Left lobe of liver (tissue), 2 donors: Measurements from ENCODE around the gene RAD50. TPM values are rescaled to one million over a fixed set of nuclear protein-coding genes. Genes with fewer than 3 reads are reported as not detected.

ENCODE experiments used
- ATAC-seq: fragments of 200-7000 bp; cut with Tn5 transposase; one replicate; pipeline ENCODE4 v1.9.1; 2020; ENCODE audit warnings: mild to moderate bottlenecking, moderate library complexity
- DNase-seq: peaks from one replicate; pipeline ENCODE4 v3.0.0-alpha.2; 2020; ENCODE audit warnings: low spot score
- total RNA-seq: library from RNA; stranded (reverse); gene quantifications from one replicate; pipeline ENCODE4 v1.2.1, GENCODE V29; 2021
- donor health status: DM: no; HTN: no; CAD: no; lungs with moderate emphysema.
- donor health status: DM: no; HTN: yes; CAD: no.

The RAD50 gene
- total RNA-seq, 1 donor from 2014 or later = 14.5 TPM

- ATAC-seq (peak; percentile 74), DNase-seq (peak; percentile 69)
Observed at GRCh38 chr5:132658381-132659302, 101.9 kb downstream of the RAD50 start.

DNA sequence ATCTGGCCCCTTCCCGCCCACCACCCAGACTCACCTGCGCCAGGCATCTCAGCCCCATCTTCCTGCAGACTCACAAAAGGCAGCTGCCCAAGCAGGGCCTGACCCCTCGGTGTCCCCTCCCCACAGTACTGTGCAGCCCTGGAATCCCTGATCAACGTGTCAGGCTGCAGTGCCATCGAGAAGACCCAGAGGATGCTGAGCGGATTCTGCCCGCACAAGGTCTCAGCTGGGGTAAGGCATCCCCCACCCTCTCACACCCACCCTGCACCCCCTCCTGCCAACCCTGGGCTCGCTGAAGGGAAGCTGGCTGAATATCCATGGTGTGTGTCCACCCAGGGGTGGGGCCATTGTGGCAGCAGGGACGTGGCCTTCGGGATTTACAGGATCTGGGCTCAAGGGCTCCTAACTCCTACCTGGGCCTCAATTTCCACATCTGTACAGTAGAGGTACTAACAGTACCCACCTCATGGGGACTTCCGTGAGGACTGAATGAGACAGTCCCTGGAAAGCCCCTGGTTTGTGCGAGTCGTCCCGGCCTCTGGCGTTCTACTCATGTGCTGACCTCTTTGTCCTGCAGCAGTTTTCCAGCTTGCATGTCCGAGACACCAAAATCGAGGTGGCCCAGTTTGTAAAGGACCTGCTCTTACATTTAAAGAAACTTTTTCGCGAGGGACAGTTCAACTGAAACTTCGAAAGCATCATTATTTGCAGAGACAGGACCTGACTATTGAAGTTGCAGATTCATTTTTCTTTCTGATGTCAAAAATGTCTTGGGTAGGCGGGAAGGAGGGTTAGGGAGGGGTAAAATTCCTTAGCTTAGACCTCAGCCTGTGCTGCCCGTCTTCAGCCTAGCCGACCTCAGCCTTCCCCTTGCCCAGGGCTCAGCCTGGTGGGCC lies 103.1 kb downstream of the RAD50 start:
- no peak for ATAC-seq
- DNase-seq = no peak

GRCh38 chr5:132661231-132662003 lies 104.6 kb downstream of the RAD50 start:
- DNase-seq = no peak
- no peak for ATAC-seq

DNA sequence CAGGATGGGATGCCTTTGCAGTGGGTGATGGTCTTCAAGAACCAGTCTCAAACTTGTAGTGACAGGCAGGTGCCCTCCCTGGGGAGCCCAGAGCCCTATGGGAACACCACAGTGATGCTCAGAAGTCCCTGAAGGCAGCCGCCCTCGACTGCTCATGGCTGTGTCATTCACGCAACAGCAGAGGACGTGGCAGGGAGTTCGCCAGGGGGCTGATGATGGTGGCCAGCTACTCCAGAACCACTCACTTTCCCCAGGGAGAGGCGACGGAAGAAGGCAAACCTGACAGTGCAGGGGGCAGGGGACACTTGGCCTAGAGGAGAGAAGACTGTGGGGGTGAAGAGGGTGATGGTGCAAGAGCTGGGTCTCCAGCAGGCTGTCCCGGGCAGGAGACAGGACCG lies 105.2 kb downstream of the RAD50 start:
- ATAC-seq (no peak), DNase-seq (no peak)

DNA sequence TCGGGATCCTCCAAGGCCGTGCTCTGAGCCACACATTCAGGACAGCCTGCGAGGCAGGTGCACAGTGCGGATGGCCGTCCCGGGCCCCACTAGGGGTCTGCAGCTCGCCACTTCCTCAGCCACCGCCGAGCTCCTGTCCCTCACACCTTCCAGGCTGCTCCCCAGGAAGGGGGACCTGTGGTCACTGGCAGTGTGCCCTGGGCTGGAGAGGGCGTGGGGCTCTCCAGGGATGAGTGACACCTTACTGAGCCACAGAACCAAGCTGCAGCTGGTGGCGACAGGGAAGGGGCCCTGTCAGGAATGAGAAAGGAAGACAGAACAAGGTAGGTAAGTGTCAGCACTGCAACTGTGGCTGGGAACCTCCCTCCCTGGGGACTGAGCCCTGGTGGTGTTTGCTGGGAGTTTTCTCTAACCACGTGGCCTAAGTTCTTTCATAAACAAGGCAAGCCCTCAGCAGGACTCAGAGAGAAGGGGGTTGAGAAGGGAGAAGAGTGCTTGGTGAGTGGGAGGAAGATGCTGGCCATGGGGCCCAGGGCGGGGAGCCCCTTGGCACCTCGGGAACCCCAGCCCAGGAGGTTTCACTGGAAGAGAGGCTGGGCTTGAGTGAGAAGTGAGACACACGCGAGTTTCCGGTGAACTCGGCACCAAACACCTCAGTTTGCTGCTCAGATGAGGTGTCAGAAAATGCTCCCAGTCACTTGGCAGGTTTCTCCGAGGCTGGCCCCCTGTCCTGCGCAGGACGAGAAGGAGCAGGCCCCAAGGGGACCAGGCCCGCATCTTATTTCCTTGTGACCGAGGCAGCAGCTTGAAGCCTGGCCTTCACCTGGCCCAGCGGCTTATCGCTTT lies 106.4 kb downstream of the RAD50 start:
- DNase-seq = no peak
- no peak for ATAC-seq

DNA sequence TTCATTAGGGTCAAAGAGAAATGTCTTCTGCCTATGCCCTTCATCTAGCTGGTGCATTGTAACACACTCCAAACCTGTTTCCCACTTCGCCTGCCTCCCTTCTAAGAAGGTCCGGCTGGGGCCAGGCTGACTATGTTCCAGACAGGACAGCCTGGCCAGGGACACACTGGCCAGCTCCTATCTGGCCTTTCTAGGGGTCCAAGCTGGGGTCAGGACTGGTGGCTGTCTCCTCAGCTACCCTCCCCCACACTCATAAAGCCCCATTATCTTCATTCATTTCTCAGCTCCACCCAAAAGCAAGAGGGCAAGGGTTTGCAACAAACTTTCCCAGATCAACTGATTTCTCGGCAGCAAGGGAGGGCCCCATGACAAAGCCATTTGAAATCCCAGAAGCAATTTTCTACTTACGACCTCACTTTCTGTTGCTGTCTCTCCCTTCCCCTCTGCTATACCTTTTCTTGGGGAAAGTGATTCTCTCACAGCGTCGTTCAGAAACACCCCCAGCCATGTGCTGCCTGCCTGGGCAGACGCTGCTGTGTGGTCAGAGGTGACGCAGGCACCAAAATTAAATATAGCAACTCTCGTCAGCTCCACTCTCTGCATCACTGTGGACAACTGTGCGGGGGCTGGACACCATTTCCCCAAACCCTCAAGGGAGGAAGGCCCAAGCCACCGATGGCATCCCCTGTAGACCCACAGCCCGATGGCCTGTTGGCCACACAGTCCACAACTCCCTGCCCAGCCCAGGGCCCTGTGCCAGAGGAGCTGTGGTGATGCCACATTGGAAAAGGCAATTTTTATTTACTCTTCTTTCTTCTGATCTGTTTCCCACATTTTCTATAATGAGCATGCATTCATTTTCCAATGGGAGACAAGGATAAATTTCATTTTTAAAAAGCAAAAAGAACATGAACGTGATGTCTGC lies 107.3 kb downstream of the RAD50 start:
- DNase-seq (no peak), ATAC-seq (no peak)

GRCh38 chr5:132664696-132665209 lies 108.0 kb downstream of the RAD50 start:
- DNase-seq (no peak), ATAC-seq (no peak)

GRCh38 chr5:132665574-132666080 lies 108.8 kb downstream of the RAD50 start:
- DNase-seq (no peak), ATAC-seq (no peak)

- no peak for ATAC-seq
- no peak for DNase-seq
Observed at GRCh38 chr5:132666310-132667123, 109.7 kb downstream of the RAD50 start.

DNA sequence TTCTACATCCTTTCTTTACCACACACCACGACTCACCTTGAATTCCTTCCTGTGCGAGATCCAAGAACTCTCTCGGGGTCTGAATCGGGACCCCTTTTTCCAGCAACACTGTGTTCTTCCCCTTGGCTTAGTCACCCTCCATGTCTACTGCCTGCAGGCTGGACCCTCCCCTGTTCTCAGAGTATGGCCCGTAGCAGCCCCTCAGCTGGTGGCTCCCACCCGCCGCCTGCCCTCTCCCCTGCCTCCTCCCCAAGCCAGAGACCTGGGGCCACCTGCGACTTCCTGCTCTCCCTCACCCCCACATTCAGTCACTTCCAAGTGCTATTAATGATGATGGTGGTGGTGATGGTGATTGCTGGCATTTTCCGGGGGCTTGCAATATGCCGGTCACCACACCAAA lies 110.5 kb downstream of the RAD50 start:
- ATAC-seq (no peak), DNase-seq (no peak)

GRCh38 chr5:132667761-132668705 lies 111.3 kb downstream of the RAD50 start:
- ATAC-seq = no peak
- no peak for DNase-seq

DNA sequence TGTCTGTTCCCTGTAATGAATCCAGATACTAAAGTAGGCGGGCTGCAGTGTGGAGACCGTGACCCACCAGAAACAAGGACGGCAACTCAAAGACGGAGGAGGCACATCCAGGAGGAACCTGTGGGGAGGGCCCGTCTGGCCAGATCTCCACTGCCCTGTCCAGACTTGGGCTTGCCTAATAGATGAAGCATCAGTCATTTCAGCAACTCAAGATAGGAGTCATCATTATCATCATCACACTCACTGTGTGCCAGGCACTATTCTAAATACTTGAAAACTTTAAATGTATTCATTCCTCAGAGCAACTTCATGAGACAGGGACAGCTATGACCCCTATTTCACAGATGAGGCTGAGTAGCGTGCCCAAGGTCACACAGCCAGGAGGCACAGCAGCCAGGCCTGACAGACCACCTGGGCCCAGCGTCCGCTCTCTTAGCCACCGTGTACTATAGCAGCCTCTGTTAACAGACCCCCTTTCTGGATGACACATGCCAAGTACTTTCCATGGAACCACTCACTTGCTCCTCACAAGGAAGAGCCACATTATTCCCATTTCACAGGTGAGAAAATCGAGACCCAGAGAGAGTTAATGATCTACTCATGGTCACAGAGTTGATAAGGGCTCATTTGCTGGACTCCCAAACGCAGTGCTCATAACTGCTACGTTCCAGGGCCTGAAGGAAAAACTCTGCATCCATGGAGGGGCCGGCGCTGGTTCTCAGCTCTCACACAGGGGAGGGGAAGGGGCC lies 112.1 kb downstream of the RAD50 start:
- ATAC-seq (no peak), DNase-seq (no peak)

DNA sequence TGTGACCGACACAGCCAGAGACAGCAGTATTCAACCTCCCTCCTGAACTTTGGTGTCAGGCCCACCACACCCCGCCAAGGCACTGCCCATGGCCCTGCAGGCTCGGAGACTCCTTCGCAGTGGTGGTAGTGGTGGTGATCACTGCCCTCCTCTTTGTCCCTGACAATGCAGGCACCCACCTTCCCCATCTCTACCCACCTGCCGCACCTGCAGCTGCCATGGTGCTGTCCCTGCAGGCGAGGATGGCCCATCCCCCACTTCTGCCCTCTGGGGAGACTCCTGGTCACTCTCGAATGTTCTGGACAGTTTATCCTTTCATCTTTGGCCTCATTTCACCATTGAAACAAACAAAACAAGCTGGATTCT lies 112.7 kb downstream of the RAD50 start:
- no peak for ATAC-seq
- no peak for DNase-seq

DNA sequence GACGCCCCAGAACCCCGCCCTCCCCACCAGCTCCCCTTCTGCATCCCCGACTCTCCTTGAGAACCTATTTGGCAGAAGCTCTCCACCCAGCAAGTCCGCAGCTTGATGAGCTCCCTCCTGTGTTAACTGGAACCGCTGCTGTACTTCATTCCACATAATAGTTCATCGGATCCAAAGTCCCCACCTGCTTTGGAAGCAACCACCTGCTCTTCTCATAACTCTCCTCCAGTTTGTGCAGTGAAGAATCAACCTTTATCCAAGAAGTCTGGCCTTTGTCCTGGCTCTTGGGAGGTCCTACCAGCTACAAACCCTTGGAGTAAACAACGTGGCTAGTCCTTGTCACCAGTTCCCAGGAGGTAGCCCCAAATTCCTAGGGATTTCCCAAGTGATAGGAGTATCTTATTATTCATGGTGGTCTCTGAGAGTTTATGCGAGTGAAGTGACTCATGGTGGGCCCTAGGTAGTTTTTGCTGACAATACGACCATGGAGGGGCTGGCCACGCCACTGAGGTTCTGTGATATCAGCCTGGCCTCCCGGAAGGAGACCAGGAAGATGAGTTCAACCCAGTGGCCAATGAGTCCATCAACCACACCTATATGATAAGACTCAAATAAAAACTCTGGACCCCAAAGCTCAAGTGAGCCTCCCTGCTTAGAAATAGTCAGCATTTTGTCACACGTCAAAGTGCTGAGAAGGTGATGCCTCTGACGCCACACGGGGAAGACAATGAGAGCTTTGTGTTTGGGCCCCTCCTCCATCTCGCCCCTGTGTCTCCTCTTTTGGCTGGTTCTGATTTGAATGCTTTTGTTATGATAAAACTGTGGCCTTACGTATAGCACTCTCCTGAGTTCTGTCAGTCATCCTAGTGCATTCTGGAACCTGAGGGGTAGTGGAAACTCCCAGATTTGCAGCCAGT lies 113.4 kb downstream of the RAD50 start:
- DNase-seq (peak; percentile 19), ATAC-seq (no peak)

- no peak for ATAC-seq
- DNase-seq = no peak
Observed at GRCh38 chr5:132671000-132671399, 114.2 kb downstream of the RAD50 start.
